ENCODE data around the gene TIAM2.

The TIAM2 gene

DNA sequence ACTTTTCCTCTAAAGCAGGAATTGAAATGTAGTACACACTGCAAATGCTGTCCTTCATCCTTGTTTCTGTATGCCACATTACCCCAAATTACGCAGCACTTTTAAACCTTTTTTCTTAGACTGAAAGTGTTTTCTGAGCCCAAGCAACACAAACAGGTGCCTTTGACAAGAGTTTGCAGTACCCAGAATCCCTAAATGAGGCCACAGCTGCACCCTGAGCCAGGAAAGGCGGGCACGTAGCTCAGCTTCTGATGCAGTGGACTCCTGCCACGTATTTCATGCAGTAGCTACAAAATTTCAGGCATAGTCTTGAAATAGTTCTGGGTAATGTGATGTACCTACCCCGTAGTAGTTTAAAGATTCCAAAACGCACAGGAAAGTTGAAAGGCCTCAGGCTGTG lies 237.7 kb downstream of the TIAM2 start:
- Histone ChIP-seq H4K8ac (ENCODE audit: low read depth, low read length) (no peak overlapping the region), H2AK5ac (ENCODE audit: low read length) (no peak overlapping the region), H3K79me1 (ENCODE audit: low read length) (no peaks in the 10 kb centered on the region), H3K23ac (ENCODE audit: low read length) (no peak overlapping the region), H2BK120ac (ENCODE audit: low read depth, low read length) (no peak overlapping the region), H2BK15ac (replicated peaks; ENCODE audit: low read depth) (no peak overlapping the region), H3K9ac (ENCODE audit: low read length) (no peak overlapping the region), H3K27ac (ENCODE audit: low read depth, low read length) (no peak overlapping the region), H2BK5ac (ENCODE audit: low read length) (no peak overlapping the region), H3K18ac (ENCODE audit: low read length) (no peak overlapping the region), H3K79me2 (ENCODE audit: control insufficient read depth, insufficient read depth, low read length) (no peaks in the 10 kb centered on the region), H3K27me3 (ENCODE audit: insufficient read depth, low read length, poor library complexity) (no peaks in the 10 kb centered on the region), H3K4me3 (ENCODE audit: low read length) (no peak overlapping the region), H3K36me3 (ENCODE audit: control insufficient read depth, insufficient read depth, low read length) (no peaks in the 10 kb centered on the region), H3K4ac (ENCODE audit: low read depth, low read length) (no peak overlapping the region), H4K5ac (ENCODE audit: low read length) (no peak overlapping the region), H3K4me1 (ENCODE audit: control insufficient read depth, low read depth, low read length) (no peaks in the 10 kb centered on the region), H3K4me2 (ENCODE audit: low read length) (no peak overlapping the region), H3K56ac (ENCODE audit: low read length) (no peak overlapping the region)
- no CpG with 5 or more reads among the region's 6 CpGs for WGBS (ENCODE audit: extremely low coverage, insufficient coverage, low lambda C conversion rate)
- DNase-seq: no peak

DNA sequence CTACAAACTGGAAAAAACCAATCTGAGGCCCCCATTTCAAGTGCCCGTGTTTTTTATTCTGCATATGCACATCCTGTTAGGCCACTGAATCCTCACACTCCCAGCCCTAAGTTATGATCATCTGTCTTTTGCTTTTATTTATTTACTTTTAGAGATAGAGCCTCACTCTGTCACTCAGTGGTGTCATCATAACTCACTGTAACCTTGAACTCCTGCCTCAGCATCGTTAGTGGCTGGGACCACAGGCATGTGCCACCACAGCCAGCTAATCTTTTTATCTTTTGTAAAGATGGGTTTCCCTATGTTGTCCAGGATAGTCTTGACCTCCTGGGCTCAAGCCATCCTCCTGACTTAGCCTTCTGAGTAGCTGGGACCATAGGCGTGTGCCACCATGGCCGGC lies 239.1 kb downstream of the TIAM2 start:
- Histone ChIP-seq H2BK120ac (ENCODE audit: low read depth, low read length) (no peak overlapping the region), H3K27me3 (ENCODE audit: insufficient read depth, low read length, poor library complexity) (no peaks in the 10 kb centered on the region), H4K5ac (ENCODE audit: low read length) (no peak overlapping the region), H3K36me3 (ENCODE audit: control insufficient read depth, insufficient read depth, low read length) (no peaks in the 10 kb centered on the region), H3K4me2 (ENCODE audit: low read length) (no peak overlapping the region), H3K4ac (ENCODE audit: low read depth, low read length) (no peak overlapping the region), H3K79me1 (ENCODE audit: low read length) (no peaks in the 10 kb centered on the region), H3K4me1 (ENCODE audit: control insufficient read depth, low read depth, low read length) (no peaks in the 10 kb centered on the region), H3K4me3 (ENCODE audit: low read length) (no peak overlapping the region), H3K56ac (ENCODE audit: low read length) (no peak overlapping the region), H3K27ac (ENCODE audit: low read depth, low read length) (no peak overlapping the region), H2AK5ac (ENCODE audit: low read length) (no peak overlapping the region), H3K23ac (ENCODE audit: low read length) (no peak overlapping the region), H3K18ac (ENCODE audit: low read length) (no peak overlapping the region), H4K8ac (ENCODE audit: low read depth, low read length) (no peak overlapping the region), H2BK5ac (ENCODE audit: low read length) (no peak overlapping the region), H2BK15ac (replicated peaks; ENCODE audit: low read depth) (no peak overlapping the region), H3K9ac (ENCODE audit: low read length) (no peak overlapping the region), H3K79me2 (ENCODE audit: control insufficient read depth, insufficient read depth, low read length) (no peaks in the 10 kb centered on the region)
- WGBS (ENCODE audit: extremely low coverage, insufficient coverage, low lambda C conversion rate): no CpG with 5 or more reads among the region's 4 CpGs
- no peak for DNase-seq

DNA sequence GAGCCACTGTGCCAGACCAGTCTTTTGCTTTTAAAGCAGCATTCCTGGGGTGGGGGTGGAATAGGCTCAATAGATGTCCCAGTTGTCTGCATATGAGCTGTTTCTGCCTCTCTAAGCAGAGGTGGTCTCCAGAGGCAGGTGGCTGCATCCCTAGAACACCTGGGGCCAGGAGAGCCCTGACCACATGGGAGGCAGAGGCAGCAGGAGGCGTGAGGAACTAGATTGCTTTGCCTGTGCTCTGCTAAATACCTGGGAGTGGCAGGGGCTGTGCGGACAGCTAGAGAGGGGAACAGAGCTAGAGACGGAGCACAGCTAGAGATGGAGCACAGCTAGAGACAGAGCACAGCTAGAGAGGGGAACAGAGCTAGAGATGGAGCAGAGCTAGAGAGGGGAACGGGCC lies 239.6 kb downstream of the TIAM2 start:
- Histone ChIP-seq H4K8ac (ENCODE audit: low read depth, low read length) (no peak overlapping the region), H2BK15ac (replicated peaks; ENCODE audit: low read depth) (no peak overlapping the region), H3K23ac (ENCODE audit: low read length) (no peak overlapping the region), H3K4ac (ENCODE audit: low read depth, low read length) (no peak overlapping the region), H2AK5ac (ENCODE audit: low read length) (no peak overlapping the region), H3K27ac (ENCODE audit: low read depth, low read length) (no peak overlapping the region), H3K4me1 (ENCODE audit: control insufficient read depth, low read depth, low read length) (no peaks in the 10 kb centered on the region), H4K5ac (ENCODE audit: low read length) (no peak overlapping the region), H3K4me2 (ENCODE audit: low read length) (no peak overlapping the region), H2BK120ac (ENCODE audit: low read depth, low read length) (no peak overlapping the region), H3K27me3 (ENCODE audit: insufficient read depth, low read length, poor library complexity) (no peaks in the 10 kb centered on the region), H3K79me2 (ENCODE audit: control insufficient read depth, insufficient read depth, low read length) (no peaks in the 10 kb centered on the region), H2BK5ac (ENCODE audit: low read length) (no peak overlapping the region), H3K79me1 (ENCODE audit: low read length) (no peaks in the 10 kb centered on the region), H3K9ac (ENCODE audit: low read length) (no peak overlapping the region), H3K56ac (ENCODE audit: low read length) (no peak overlapping the region), H3K18ac (ENCODE audit: low read length) (no peak overlapping the region), H3K36me3 (ENCODE audit: control insufficient read depth, insufficient read depth, low read length) (no peaks in the 10 kb centered on the region), H3K4me3 (ENCODE audit: low read length) (no peak overlapping the region)
- WGBS (ENCODE audit: extremely low coverage, insufficient coverage, low lambda C conversion rate): no CpG with 5 or more reads among the region's 4 CpGs
- no peak for DNase-seq

DNA sequence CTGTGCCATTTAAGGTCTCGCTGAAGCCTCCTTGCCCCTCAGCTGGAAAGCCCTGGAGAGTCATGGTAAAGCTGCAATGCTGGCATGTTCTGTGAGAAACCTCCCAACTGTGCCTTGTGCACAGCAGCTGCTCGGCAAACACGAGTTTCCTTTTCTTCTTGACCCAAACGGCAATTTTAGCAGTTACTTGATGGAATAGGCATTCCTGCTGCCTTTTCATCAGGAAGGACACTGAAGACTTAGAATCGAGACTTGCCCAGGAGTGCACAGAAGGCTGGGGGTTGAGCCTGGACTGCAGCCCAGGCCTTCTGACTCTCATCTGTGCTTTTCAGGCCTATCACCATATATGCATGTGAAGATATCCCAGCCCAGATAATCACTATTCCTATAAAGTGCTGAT lies 240.0 kb downstream of the TIAM2 start:
- H2BK15ac ChIP-seq (replicated peaks; ENCODE audit: low read depth): no peak overlapping the region
- H3K4me3 ChIP-seq (ENCODE audit: low read length): no peak overlapping the region
- H3K79me2 ChIP-seq (ENCODE audit: control insufficient read depth, insufficient read depth, low read length): no peaks in the 10 kb centered on the region
- no peak overlapping the region for H4K8ac ChIP-seq (ENCODE audit: low read depth, low read length)
- no peaks in the 10 kb centered on the region for H3K36me3 ChIP-seq (ENCODE audit: control insufficient read depth, insufficient read depth, low read length)
- no peak overlapping the region for H3K56ac ChIP-seq (ENCODE audit: low read length)
- no peak overlapping the region for H2AK5ac ChIP-seq (ENCODE audit: low read length)
- H3K9ac ChIP-seq (ENCODE audit: low read length): no peak overlapping the region
- no CpG with 5 or more reads among the region's 5 CpGs for WGBS (ENCODE audit: extremely low coverage, insufficient coverage, low lambda C conversion rate)
- H2BK120ac ChIP-seq (ENCODE audit: low read depth, low read length): no peak overlapping the region
- no peak overlapping the region for H2BK5ac ChIP-seq (ENCODE audit: low read length)
- H3K27me3 ChIP-seq (ENCODE audit: insufficient read depth, low read length, poor library complexity): no peaks in the 10 kb centered on the region
- no peak overlapping the region for H4K5ac ChIP-seq (ENCODE audit: low read length)
- no peaks in the 10 kb centered on the region for H3K79me1 ChIP-seq (ENCODE audit: low read length)
- H3K4me2 ChIP-seq (ENCODE audit: low read length): no peak overlapping the region
- H3K27ac ChIP-seq (ENCODE audit: low read depth, low read length): no peak overlapping the region
- H3K18ac ChIP-seq (ENCODE audit: low read length): no peak overlapping the region
- H3K4me1 ChIP-seq (ENCODE audit: control insufficient read depth, low read depth, low read length): no peaks in the 10 kb centered on the region
- no peak overlapping the region for H3K23ac ChIP-seq (ENCODE audit: low read length)
- DNase-seq: no peak
- H3K4ac ChIP-seq (ENCODE audit: low read depth, low read length): no peak overlapping the region

DNA sequence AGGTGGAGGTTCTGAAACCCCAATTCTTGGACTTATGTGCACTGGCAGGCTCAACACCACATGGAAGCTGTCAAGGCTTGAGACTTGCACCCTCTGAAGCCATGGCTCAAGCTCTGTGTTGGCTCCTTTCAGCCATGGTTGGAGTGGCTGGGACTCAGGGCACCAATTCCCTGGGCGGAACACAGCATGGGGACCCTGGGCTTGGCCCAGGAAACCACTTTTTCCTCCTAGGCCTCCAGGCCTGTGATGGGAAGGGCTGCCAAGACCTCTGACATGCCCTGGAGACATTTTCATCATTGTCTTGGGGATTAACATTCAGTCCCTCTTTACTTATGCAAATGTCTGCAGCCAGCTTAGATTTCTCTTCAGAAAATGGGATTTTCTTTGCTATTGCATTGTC lies 242.5 kb downstream of the TIAM2 start:
- DNase-seq: no peak
- Histone ChIP-seq H2BK120ac (ENCODE audit: low read depth, low read length) (no peak overlapping the region), H3K27ac (ENCODE audit: low read depth, low read length) (no peak overlapping the region), H3K79me1 (ENCODE audit: low read length) (no peaks in the 10 kb centered on the region), H3K9ac (ENCODE audit: low read length) (no peak overlapping the region), H3K4me2 (ENCODE audit: low read length) (no peak overlapping the region), H3K4me1 (ENCODE audit: control insufficient read depth, low read depth, low read length) (no peaks in the 10 kb centered on the region), H4K5ac (ENCODE audit: low read length) (no peak overlapping the region), H3K36me3 (ENCODE audit: control insufficient read depth, insufficient read depth, low read length) (no peaks in the 10 kb centered on the region), H3K4ac (ENCODE audit: low read depth, low read length) (no peak overlapping the region), H3K56ac (ENCODE audit: low read length) (no peak overlapping the region), H3K27me3 (ENCODE audit: insufficient read depth, low read length, poor library complexity) (no peaks in the 10 kb centered on the region), H2BK5ac (ENCODE audit: low read length) (no peak overlapping the region), H2AK5ac (ENCODE audit: low read length) (no peak overlapping the region), H2BK15ac (replicated peaks; ENCODE audit: low read depth) (no peak overlapping the region), H3K23ac (ENCODE audit: low read length) (no peak overlapping the region), H3K79me2 (ENCODE audit: control insufficient read depth, insufficient read depth, low read length) (no peaks in the 10 kb centered on the region), H4K8ac (ENCODE audit: low read depth, low read length) (no peak overlapping the region), H3K18ac (ENCODE audit: low read length) (no peak overlapping the region), H3K4me3 (ENCODE audit: low read length) (no peak overlapping the region)
- no CpG with 5 or more reads among the region's 1 CpG for WGBS (ENCODE audit: extremely low coverage, insufficient coverage, low lambda C conversion rate)

DNA sequence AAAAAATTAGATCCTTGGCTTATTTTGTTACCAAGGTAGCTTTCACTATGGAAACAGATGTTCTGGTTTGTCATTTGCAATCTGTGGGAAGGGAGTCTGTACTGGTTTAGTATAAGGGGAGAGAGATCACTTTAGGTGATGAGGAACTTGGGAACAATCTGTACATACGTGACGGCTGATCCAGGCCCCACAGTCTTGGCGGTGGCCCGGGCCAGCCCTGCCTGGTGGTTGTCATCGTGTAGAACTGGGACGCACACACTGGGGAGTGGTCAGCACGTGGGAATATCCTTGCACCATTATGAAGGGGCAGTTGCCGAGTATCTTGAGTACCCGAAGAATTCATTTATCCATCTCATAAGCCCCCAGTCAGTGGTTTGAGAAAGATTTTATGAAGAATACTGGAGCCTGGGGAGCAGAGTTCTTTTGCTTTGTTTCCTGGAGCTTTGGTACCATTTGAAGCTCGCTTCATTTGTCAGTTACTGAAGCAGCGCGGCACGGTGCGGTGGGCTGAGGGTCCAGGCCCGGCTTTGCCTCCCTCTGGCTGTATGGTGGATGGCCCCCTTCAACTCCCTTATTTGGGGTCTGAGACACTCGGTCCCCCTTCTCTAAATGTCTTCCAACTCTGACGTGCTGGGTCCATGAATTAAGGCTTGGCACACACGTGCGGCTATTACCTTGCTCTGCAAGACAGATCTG lies 245.9 kb downstream of the TIAM2 start:
- H3K4me2 ChIP-seq (ENCODE audit: low read length): no peak overlapping the region
- H3K4ac ChIP-seq (ENCODE audit: low read depth, low read length): no peak overlapping the region
- no peaks in the 10 kb centered on the region for H3K36me3 ChIP-seq (ENCODE audit: control insufficient read depth, insufficient read depth, low read length)
- no peak overlapping the region for H3K56ac ChIP-seq (ENCODE audit: low read length)
- H3K4me1 ChIP-seq (ENCODE audit: control insufficient read depth, low read depth, low read length): no peaks in the 10 kb centered on the region
- no peaks in the 10 kb centered on the region for H3K27me3 ChIP-seq (ENCODE audit: insufficient read depth, low read length, poor library complexity)
- H2AK5ac ChIP-seq (ENCODE audit: low read length): no peak overlapping the region
- DNase-seq: no peak
- no peak overlapping the region for H3K27ac ChIP-seq (ENCODE audit: low read depth, low read length)
- H2BK120ac ChIP-seq (ENCODE audit: low read depth, low read length): no peak overlapping the region
- H3K79me2 ChIP-seq (ENCODE audit: control insufficient read depth, insufficient read depth, low read length): no peaks in the 10 kb centered on the region
- H2BK15ac ChIP-seq (replicated peaks; ENCODE audit: low read depth): no peak overlapping the region
- H3K9ac ChIP-seq (ENCODE audit: low read length): no peak overlapping the region
- H4K5ac ChIP-seq (ENCODE audit: low read length): no peak overlapping the region
- H3K4me3 ChIP-seq (ENCODE audit: low read length): no peak overlapping the region
- WGBS (ENCODE audit: extremely low coverage, insufficient coverage, low lambda C conversion rate): no CpG with 5 or more reads among the region's 19 CpGs
- no peak overlapping the region for H3K18ac ChIP-seq (ENCODE audit: low read length)
- H2BK5ac ChIP-seq (ENCODE audit: low read length): no peak overlapping the region
- no peaks in the 10 kb centered on the region for H3K79me1 ChIP-seq (ENCODE audit: low read length)
- H4K8ac ChIP-seq (ENCODE audit: low read depth, low read length): no peak overlapping the region
- H3K23ac ChIP-seq (ENCODE audit: low read length): no peak overlapping the region

Data from mesendoderm (in vitro differentiated cells).